Psoas muscle (tissue), 8 donors: ENCODE results near the gene LETM1. TPM values are rescaled to one million over a fixed set of nuclear protein-coding genes. Genes with fewer than 3 reads are reported as not detected.

Source experiments
- ATAC-seq, 4 donors: fragments of 200-7000 bp; cut with Tn5 transposase; one replicate each; pipeline ENCODE4 v1.9.1; 2020; ENCODE audit warnings: moderate library complexity in 3 of 4, mild to moderate bottlenecking in 2 of 4
- DNase-seq, 2 donors: peaks; one replicate each; pipeline ENCODE4 v3.0.0-alpha.2; 2020
- H3K27ac ChIP-seq: fragments of 200-600 bp; one replicate; pipeline ENCODE4 v1.8.0; 2022
- H3K27me3 ChIP-seq, 3 donors: fragments of 200-600 bp in 1 of 3; one replicate each; pipeline versions ENCODE4 v1.6.1 to v1.8.0; 2013 to 2022; ENCODE audit warnings: low read length in 2 of 3, mild to moderate bottlenecking in 2 of 3, moderate library complexity in 1 of 3; ENCODE audit not compliant: insufficient read depth in 3 of 3
- H3K36me3 ChIP-seq, 2 donors: fragments of 200-600 bp in 1 of 2; one replicate each; pipeline versions ENCODE4 v1.6.1 to v1.8.0; 2013 to 2022; ENCODE audit warnings: low read depth in 1 of 2, mild to moderate bottlenecking in 1 of 2, moderate library complexity in 1 of 2; ENCODE audit not compliant: insufficient read depth in 1 of 2
- H3K4me1 ChIP-seq: fragments of 200-600 bp; one replicate; pipeline ENCODE4 v1.8.0; 2022
- H3K4me3 ChIP-seq: fragments of 200-600 bp; one replicate; pipeline ENCODE4 v1.8.0; 2022; ENCODE audit warnings: mild to moderate bottlenecking
- H3K9me3 ChIP-seq: fragments of 200-600 bp; one replicate; pipeline ENCODE4 v1.8.0; 2022
- CTCF ChIP-seq: fragments of 200-600 bp; IDR thresholded peaks from one replicate; pipeline ENCODE4 v1.8.0; 2022; ENCODE audit warnings: antibody characterized with exemption
- WGBS, 3 donors: extraction: QIAGEN DNeasy Blood & Tissue Kit; methylation state at CpG; one replicate each; pipeline versions ENCODE4 v1.1.6 to v1.1.7; 2013; 5-methylcytosine and 5-hydroxymethylcytosine counted together
- intact Hi-C, 2 donors: fragments of 100-400 bp; cut with DNase I; formaldehyde crosslinking; loops; one replicate each; pipeline versions ENCODE4 v1.11.0 to v1.14.2; 2022
- polyA plus RNA-seq, 3 donors: library from polyadenylated mRNA; stranded (reverse); fragments of 200-250 nt; gene quantifications; one replicate each; pipeline ENCODE4 v1.2.3, GENCODE V29; 2013
- total RNA-seq, 4 donors: library from RNA; stranded (reverse); fragmentation: NEBNext Ultra II Directional in 2 of 4; extraction: Animal tissue kit (Norgen Biotek cat#: 25700) in 2 of 4; gene quantifications; one replicate each; pipeline versions ENCODE4 v1.2.1 to v1.2.4, GENCODE V29; 2021 to 2023
- donor health status: healthy with polysubstance abuse.
- donor health status: DM: no; HTN: no; CAD: no; lungs with moderate emphysema.
- donor health status: Bipolar disorder and iron deficiency.
- donor health status: healthy.
- donor health status: DM: yes; HTN: yes; CAD: no.
- donor health status: DM: no; HTN: no; CAD: no.
- donor health status: DM: no; HTN: no; CAD: no.
- donor health status: DM: yes; HTN: yes; CAD: no.

LETM1 gene
- total and polyA plus RNA-seq, 7 donors = 14.1 to 50.3 (median 26.8) TPM

DNA sequence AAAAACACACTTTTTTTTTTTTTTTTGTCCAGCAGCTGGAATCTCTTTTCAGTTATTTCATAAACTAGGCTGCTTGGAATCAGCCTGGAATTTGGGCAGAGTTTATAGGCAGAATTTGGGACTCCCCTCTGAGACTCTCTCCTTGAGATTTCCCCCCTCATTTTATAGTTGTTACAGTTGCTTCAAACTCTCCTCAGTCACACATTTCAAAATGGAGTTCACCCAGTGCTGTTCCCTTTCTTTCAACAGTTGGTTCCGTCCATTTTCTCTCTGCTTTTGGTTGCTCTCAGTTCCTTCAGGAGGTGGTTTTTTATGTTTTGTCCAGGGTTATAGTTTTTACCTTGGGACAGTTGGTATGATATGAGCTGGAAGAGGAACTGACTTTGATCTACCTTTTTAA is 42.7 kb upstream of the LETM1 start:
- Histone ChIP-seq H3K36me3 (peaks cover 0 to 25% of the 10 kb centered on the region in 2 donors), H3K4me3 (no peak overlapping the region), H3K27ac (no peak overlapping the region), H3K9me3 (no peaks in the 10 kb centered on the region), H3K27me3 (no peaks in the 10 kb centered on the region), H3K4me1 (no peaks in the 10 kb centered on the region)
- no peak for TF ChIP-seq CTCF
- WGBS, 3 donors = 79 to 93% (median 87%) methylated on average over 1 of the region's 1 CpG
- intact Hi-C loops = loop anchor here (2.0 to 5.0 kb wide), 3 partner anchors 41 to 152 kb away; partner anchors contain the start of gene LETM1 (in 1 of the 2)
- no peak for ATAC-seq
- DNase-seq = no peak

- ATAC-seq = no peak
- no peaks in the 10 kb centered on the region for H3K27me3 ChIP-seq
- no peak overlapping the region for H3K27ac ChIP-seq
- TF ChIP-seq CTCF = no peak
- WGBS, 3 donors = 94 to 96% (median 96%) methylated on average over 6 of the region's 6 CpGs
- H3K36me3 ChIP-seq = peaks cover 0 to 24% of the 10 kb centered on the region in 2 donors
- no peaks in the 10 kb centered on the region for H3K9me3 ChIP-seq
- intact Hi-C loops = loop anchor here (2.0 to 5.0 kb wide), 3 partner anchors 41 to 151 kb away; partner anchors contain the start of gene LETM1 (in 1 of the 2)
- no peak for DNase-seq
- no peaks in the 10 kb centered on the region for H3K4me1 ChIP-seq
- H3K4me3 ChIP-seq = no peak overlapping the region
These were observed 42.1 kb upstream of the LETM1 start for GRCh38 chr4:1898007-1898406.

GRCh38 chr4:1896658-1896991 is 40.7 kb upstream of the LETM1 start:
- TF ChIP-seq CTCF = no peak
- Histone ChIP-seq H3K27ac (no peak overlapping the region), H3K4me1 (no peaks in the 10 kb centered on the region), H3K4me3 (no peak overlapping the region), H3K27me3 (no peaks in the 10 kb centered on the region), H3K9me3 (no peaks in the 10 kb centered on the region), H3K36me3 (peaks cover 0 to 12% of the 10 kb centered on the region in 2 donors)
- intact Hi-C loops = loop anchor here in 1 of 2 donors (5.0 kb wide), 1 partner anchor 39 kb away; the partner anchor contains the start of gene LETM1
- DNase-seq (no peak), ATAC-seq (no peak)
- 82 to 90% (median 85%) methylated on average over 6 of the region's 6 CpGs for WGBS, 3 donors

DNA sequence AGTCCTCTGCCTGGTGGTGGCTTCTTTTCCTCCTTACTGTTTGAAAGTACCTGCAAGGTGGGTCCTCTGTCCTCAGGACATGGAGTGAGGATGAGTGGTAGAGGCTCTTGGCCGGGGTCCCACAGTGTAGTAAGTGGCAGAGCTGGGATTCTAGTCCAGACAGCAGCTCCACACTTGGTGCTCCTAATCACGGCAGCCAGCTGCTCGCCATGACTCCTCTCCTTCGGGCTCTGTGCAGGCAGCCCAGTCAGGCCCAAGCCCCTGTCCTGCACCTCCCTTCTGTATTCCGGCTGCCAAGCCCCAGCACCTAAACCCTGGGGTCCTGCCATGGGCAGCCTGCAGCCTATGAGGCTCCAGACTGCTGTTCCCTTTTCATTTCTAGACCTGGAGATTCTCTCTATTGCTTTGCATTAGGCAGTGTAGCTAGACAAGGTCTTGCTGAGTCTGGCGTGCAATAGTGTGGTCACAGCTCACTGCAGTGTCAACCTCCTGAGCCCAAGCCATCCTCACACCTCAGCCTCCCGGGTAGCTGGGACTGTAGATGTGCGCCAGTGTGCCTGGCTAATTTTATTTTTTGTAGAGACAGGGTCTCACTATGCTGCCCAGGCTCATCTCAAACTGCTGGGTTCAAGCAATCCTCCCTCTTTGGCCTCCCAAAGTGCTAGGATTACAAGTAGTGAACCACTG is 40.2 kb upstream of the LETM1 start:
- Histone ChIP-seq H3K36me3 (peaks cover 0 to 7% of the 10 kb centered on the region in 2 donors), H3K4me3 (no peak overlapping the region), H3K9me3 (no peaks in the 10 kb centered on the region), H3K27ac (no peak overlapping the region), H3K27me3 (no peaks in the 10 kb centered on the region), H3K4me1 (no peaks in the 10 kb centered on the region)
- WGBS, 3 donors = 86 to 88% (median 86%) methylated on average over 8 of the region's 8 CpGs
- intact Hi-C loops = loop anchor here in 1 of 2 donors (5.0 kb wide), 1 partner anchor 39 kb away; the partner anchor contains the start of gene LETM1
- DNase-seq (no peak), ATAC-seq (no peak)
- no peak for TF ChIP-seq CTCF
